Loucy (cell line): ENCODE data around the gene ERGIC2.

Experiments
- H2AFZ ChIP-seq: fragments of 200-600 bp; sonication (generic); 2 replicates; pipeline ENCODE4 v1.6.0; 2016; ENCODE audit warnings: antibody characterized with exemption, mild to moderate bottlenecking, low read length, moderate library complexity
- H3F3A ChIP-seq: fragments of 200-600 bp; 2 replicates; pipeline ENCODE4 v1.6.0; 2016; ENCODE audit warnings: antibody characterized with exemption, low read depth, mild to moderate bottlenecking
- H3K27me3 ChIP-seq: fragments of 200-600 bp; sonication (generic); 2 replicates; pipeline ENCODE4 v1.6.1; 2014; ENCODE audit warnings: low read length, mild to moderate bottlenecking; ENCODE audit not compliant: insufficient read depth, poor library complexity, severe bottlenecking
- H3K36me3 ChIP-seq: fragments of 200-600 bp; sonication (generic); 2 replicates; pipeline ENCODE4 v1.6.1; 2016; ENCODE audit warnings: low read length; ENCODE audit not compliant: insufficient read depth
- H3K4me1 ChIP-seq: fragments of 200-600 bp; sonication (generic); 2 replicates; pipeline ENCODE4 v1.5.1; 2014; ENCODE audit warnings: low read length, mild to moderate bottlenecking; ENCODE audit not compliant: insufficient read depth, poor library complexity, severe bottlenecking
- H3K4me2 ChIP-seq: fragments of 200-600 bp; sonication (generic); 2 replicates; pipeline ENCODE4 v1.6.0; 2014; ENCODE audit warnings: antibody characterized with exemption, low read length, low read depth, mild to moderate bottlenecking; ENCODE audit not compliant: poor library complexity, severe bottlenecking
- H3K4me3 ChIP-seq: fragments of 200-600 bp; sonication (generic); 2 replicates; pipeline ENCODE4 v1.5.1; 2014; ENCODE audit warnings: low read length, mild to moderate bottlenecking, mixed read lengths; ENCODE audit not compliant: poor library complexity, severe bottlenecking
- H3K79me2 ChIP-seq: fragments of 200-600 bp; sonication (generic); 2 replicates; pipeline ENCODE4 v1.6.1; 2014; ENCODE audit warnings: low read length; ENCODE audit not compliant: insufficient read depth
- H3K9ac ChIP-seq: fragments of 200-600 bp; sonication (generic); 2 replicates; pipeline ENCODE4 v1.6.0; 2014; ENCODE audit warnings: mild to moderate bottlenecking, low read depth, low read length, moderate library complexity; ENCODE audit not compliant: poor library complexity, severe bottlenecking
- H3K9me2 ChIP-seq: fragments of 200-600 bp; sonication (generic); replicated peaks from 2 replicates; pipeline ENCODE4 v1.6.1; 2016; ENCODE audit warnings: low read depth, low read length, mixed read lengths
- H3K9me3 ChIP-seq: fragments of 200-600 bp; sonication (generic); 2 replicates; pipeline ENCODE4 v1.6.1; 2014; ENCODE audit warnings: mild to moderate bottlenecking, antibody characterized with exemption, low read length, low read depth; ENCODE audit not compliant: insufficient read depth
- H4K20me1 ChIP-seq: fragments of 200-600 bp; sonication (generic); 2 replicates; pipeline ENCODE4 v1.6.0; 2014; ENCODE audit warnings: antibody characterized with exemption, low read length, mild to moderate bottlenecking; ENCODE audit not compliant: insufficient read depth, poor library complexity, severe bottlenecking
- EZH2phosphoT487 ChIP-seq: fragments of 200-600 bp; IDR thresholded peaks from 2 replicates; pipeline ENCODE4 v1.6.1; 2018; ENCODE audit warnings: antibody characterized with exemption, mild to moderate bottlenecking, moderate library complexity, borderline replicate concordance
- TF ChIP-seq, protein P1 (sequence below): fragments of 200-600 bp; sonication (generic); conservative IDR thresholded peaks from 2 replicates; pipeline ENCODE4 v1.5.1; 2014; ENCODE audit warnings: mild to moderate bottlenecking, antibody characterized with exemption, low read length

The ERGIC2 gene

DNA sequence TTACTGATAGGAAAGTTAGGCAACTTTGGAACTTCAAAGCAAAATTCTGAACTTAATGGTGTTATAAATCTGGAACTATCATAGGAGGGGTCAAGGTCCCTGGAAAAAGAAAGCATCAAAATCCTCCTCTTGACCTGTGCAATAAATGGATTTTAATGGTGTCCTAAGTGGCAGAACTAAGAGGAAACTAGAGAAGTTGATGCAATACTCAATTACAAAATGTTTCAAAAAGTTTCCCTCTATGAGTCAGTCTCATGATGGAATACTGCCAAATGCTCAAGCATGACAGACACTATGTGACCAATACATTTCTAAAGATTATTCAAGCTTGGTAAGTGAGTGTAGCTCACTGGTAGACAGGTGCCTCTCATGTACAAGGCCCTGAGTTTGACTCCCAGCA lies 47.7 kb upstream of the ERGIC2 start:
- Histone ChIP-seq H3K4me2 (no peak overlapping the region), H3K27me3 (no peaks in the 10 kb centered on the region), H3K79me2 (no peaks in the 10 kb centered on the region), H3K9ac (no peak overlapping the region), H3F3A (no peaks in the 10 kb centered on the region), H3K4me1 (no peaks in the 10 kb centered on the region), H3K4me3 (no peak overlapping the region), H3K9me3 (no peaks in the 10 kb centered on the region), H3K9me2 (no peaks in the 10 kb centered on the region), H3K36me3 (no peaks in the 10 kb centered on the region), H4K20me1 (no peaks in the 10 kb centered on the region), H2AFZ (no peak overlapping the region)
- no peak for TF ChIP-seq EZH2phosphoT487
- TF ChIP-seq, protein P1, sequence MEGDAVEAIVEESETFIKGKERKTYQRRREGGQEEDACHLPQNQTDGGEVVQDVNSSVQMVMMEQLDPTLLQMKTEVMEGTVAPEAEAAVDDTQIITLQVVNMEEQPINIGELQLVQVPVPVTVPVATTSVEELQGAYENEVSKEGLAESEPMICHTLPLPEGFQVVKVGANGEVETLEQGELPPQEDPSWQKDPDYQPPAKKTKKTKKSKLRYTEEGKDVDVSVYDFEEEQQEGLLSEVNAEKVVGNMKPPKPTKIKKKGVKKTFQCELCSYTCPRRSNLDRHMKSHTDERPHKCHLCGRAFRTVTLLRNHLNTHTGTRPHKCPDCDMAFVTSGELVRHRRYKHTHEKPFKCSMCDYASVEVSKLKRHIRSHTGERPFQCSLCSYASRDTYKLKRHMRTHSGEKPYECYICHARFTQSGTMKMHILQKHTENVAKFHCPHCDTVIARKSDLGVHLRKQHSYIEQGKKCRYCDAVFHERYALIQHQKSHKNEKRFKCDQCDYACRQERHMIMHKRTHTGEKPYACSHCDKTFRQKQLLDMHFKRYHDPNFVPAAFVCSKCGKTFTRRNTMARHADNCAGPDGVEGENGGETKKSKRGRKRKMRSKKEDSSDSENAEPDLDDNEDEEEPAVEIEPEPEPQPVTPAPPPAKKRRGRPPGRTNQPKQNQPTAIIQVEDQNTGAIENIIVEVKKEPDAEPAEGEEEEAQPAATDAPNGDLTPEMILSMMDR, result no peak

- no peaks in the 10 kb centered on the region for H3K9me3 ChIP-seq
- H3K9me2 ChIP-seq, result no peaks in the 10 kb centered on the region
- TF ChIP-seq EZH2phosphoT487, result no peak
- TF ChIP-seq, protein P1, result peak; percentile 57
- H4K20me1 ChIP-seq, result no peaks in the 10 kb centered on the region
- H3K4me3 ChIP-seq, result no peak overlapping the region
- no peaks in the 10 kb centered on the region for H3K79me2 ChIP-seq
- H3K36me3 ChIP-seq, result no peaks in the 10 kb centered on the region
- peak overlapping the region; percentile 38; the same call in 1 of the 2 replicates for H2AFZ ChIP-seq
- peak overlapping the region; percentile 1 for H3K4me2 ChIP-seq
- H3K27me3 ChIP-seq, result no peaks in the 10 kb centered on the region
- no peak overlapping the region for H3K9ac ChIP-seq
- no peaks in the 10 kb centered on the region for H3K4me1 ChIP-seq
- H3F3A ChIP-seq, result no peaks in the 10 kb centered on the region
These were observed 47.0 kb upstream of the ERGIC2 start for GRCh38 chr12:29427964-29428363.

DNA sequence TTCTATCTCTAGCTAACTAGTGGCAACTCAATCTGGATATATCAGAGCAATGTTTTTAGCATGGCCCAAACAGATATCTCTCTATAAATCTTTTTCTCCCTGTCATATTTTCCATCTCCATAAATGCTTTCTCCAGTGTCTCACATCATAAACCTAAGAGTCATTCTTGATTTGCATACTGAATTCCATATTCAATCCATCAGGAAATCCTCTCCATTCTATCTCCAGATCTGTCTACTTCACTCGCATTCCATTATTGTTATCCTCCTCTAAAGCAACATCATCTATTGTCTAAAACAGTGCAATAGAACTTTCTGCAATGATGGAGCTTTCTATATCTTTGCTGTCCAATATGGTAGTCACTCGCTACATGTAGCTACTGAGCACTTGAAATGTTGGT lies 45.5 kb upstream of the ERGIC2 start:
- no peak for TF ChIP-seq EZH2phosphoT487
- TF ChIP-seq, protein P1, result no peak
- H2AFZ ChIP-seq, result no peak overlapping the region
- H3K27me3 ChIP-seq, result no peaks in the 10 kb centered on the region
- H3K36me3 ChIP-seq, result no peaks in the 10 kb centered on the region
- no peaks in the 10 kb centered on the region for H3K79me2 ChIP-seq
- no peaks in the 10 kb centered on the region for H3F3A ChIP-seq
- H3K9ac ChIP-seq, result no peak overlapping the region
- H3K9me3 ChIP-seq, result no peaks in the 10 kb centered on the region
- no peaks in the 10 kb centered on the region for H4K20me1 ChIP-seq
- no peak overlapping the region for H3K4me3 ChIP-seq
- no peak overlapping the region for H3K4me2 ChIP-seq
- H3K4me1 ChIP-seq, result no peaks in the 10 kb centered on the region
- H3K9me2 ChIP-seq, result no peaks in the 10 kb centered on the region
